ENCODE data around the gene ZNF184. TPM values are rescaled to one million over a fixed set of nuclear protein-coding genes. Genes with fewer than 3 reads are reported as not detected.

The ZNF184 gene
- total and polyA plus RNA-seq, 9 of the 15 experiments (the other 6 are each of a cell fraction or from before 2014, with no cell fraction given) = 7.6 to 22.2 (median 12.8) TPM

DNA sequence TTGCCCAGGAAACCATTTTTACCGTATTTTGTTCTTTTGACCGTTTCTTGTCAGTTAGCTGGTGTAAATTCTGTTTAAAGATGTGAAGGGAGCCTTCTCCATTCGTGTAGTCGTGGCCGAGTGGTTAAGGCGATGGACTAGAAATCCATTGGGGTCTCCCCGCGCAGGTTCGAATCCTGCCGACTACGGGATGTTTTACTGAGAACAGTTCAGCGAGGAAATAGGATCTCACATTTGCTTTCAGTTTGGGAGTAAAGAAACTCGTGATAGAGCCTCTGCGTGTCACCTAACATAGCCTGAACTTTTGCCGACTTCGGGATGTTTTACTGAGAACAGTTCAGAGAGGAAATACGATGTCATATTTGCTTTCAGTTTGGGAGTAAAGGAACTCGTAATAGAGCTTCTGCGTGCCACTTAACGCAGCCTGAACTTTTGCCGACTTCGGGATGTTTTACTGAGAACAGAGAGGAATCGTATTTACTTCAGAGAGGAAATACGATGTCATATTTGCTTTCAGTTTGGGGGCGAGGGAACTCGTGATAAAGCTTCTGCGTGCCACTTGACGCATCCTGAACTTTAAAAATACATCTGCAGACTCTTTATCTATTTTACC lies 5.9 kb upstream of the ZNF184 start (continued):
- TF ChIP-seq PATZ1 (CRISPR knock-in tag; IDR thresholded peaks at IDR 0.05; ENCODE audit: borderline replicate concordance) = no peak
- TF ChIP-seq ESRRB (CRISPR knock-in tag; IDR thresholded peaks at IDR 0.05; ENCODE audit: borderline replicate concordance) = no peak
- TF ChIP-seq ZNF217 (CRISPR knock-in tag; IDR thresholded peaks at IDR 0.05) = no peak
- TF ChIP-seq PBX2 (CRISPR knock-in tag; IDR thresholded peaks at IDR 0.05; ENCODE audit: low read depth) = no peak
- TF ChIP-seq PBX2 (tag; conservative IDR thresholded peaks at IDR 0.05; ENCODE audit: low read depth) = 0 out of 2 replicates have a peak, but pooled peaks have one; percentile 40
- peak in 1 of 2 experiments; percentile 59; a peak in 1 of 4 replicates for TF ChIP-seq SIN3A (IDR thresholded peaks at IDR 0.05; ENCODE audit: borderline replicate concordance in 2 of 2, control insufficient read depth in 1 of 2, low read depth in 2 of 2, low read length in 2 of 2)
- TF ChIP-seq, protein P1, sequence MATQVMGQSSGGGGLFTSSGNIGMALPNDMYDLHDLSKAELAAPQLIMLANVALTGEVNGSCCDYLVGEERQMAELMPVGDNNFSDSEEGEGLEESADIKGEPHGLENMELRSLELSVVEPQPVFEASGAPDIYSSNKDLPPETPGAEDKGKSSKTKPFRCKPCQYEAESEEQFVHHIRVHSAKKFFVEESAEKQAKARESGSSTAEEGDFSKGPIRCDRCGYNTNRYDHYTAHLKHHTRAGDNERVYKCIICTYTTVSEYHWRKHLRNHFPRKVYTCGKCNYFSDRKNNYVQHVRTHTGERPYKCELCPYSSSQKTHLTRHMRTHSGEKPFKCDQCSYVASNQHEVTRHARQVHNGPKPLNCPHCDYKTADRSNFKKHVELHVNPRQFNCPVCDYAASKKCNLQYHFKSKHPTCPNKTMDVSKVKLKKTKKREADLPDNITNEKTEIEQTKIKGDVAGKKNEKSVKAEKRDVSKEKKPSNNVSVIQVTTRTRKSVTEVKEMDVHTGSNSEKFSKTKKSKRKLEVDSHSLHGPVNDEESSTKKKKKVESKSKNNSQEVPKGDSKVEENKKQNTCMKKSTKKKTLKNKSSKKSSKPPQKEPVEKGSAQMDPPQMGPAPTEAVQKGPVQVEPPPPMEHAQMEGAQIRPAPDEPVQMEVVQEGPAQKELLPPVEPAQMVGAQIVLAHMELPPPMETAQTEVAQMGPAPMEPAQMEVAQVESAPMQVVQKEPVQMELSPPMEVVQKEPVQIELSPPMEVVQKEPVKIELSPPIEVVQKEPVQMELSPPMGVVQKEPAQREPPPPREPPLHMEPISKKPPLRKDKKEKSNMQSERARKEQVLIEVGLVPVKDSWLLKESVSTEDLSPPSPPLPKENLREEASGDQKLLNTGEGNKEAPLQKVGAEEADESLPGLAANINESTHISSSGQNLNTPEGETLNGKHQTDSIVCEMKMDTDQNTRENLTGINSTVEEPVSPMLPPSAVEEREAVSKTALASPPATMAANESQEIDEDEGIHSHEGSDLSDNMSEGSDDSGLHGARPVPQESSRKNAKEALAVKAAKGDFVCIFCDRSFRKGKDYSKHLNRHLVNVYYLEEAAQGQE (IDR thresholded peaks at IDR 0.05; ENCODE audit: borderline replicate concordance) = no peak; the same call in 1 of the 2 replicates
- TF ChIP-seq, protein P1 (CRISPR knock-in tag; IDR thresholded peaks at IDR 0.05; ENCODE audit: low read depth) = no peak
- TF ChIP-seq E2F5 (CRISPR knock-in tag; IDR thresholded peaks at IDR 0.05) = no peak
- TF ChIP-seq ZNF830 (CRISPR knock-in tag; IDR thresholded peaks at IDR 0.05) = no peak
- TF ChIP-seq GABPA (tag; conservative IDR thresholded peaks at IDR 0.05; ENCODE audit: low read depth) = no peak

All from K562 (cell line).